Spleen (tissue), 7 donors: ENCODE measurements around the gene OR5V1.

Source experiments
- CTCF ChIP-seq, 11 experiments: fragments of 200-600 bp in 7 of 11; fragments of 450-650 bp in 4 of 11; sonication (generic) in 4 of 11; IDR thresholded peaks in 8 of 11; conservative IDR thresholded peaks in 3 of 11; 1 replicate in 7 of 11; 2 replicates in 4 of 11; pipeline versions ENCODE4 v1.4.0 to v1.8.0; 2016 to 2021; ENCODE audit warnings: antibody characterized with exemption in 11 of 11, inconsistent platforms in 4 of 11, mild to moderate bottlenecking in 1 of 11
- POLR2A ChIP-seq, 3 donors: fragments of 450-650 bp; IDR thresholded peaks; one replicate each; pipeline ENCODE4 v1.5.1; 2017; ENCODE audit warnings: antibody characterized with exemption in 3 of 3, mild to moderate bottlenecking in 1 of 3
- donor health status: DM: no; HTN: no; CAD: no; lungs with moderate emphysema.
- donor health status: DM: no; HTN: no; CAD: no.
- donor health status: DM: no; HTN: no; CAD: no.

GRCh38 chr6:29354980-29355379, 13.7 kb downstream of the OR5V1 start:
- no peak for TF ChIP-seq CTCF (IDR thresholded peaks at IDR 0.05 in 8 of 11, conservative IDR thresholded peaks at IDR 0.05 in 3 of 11)
- TF ChIP-seq POLR2A (IDR thresholded peaks at IDR 0.05): no peak
